22Rv1 (cell line): ENCODE results near the gene CCDC148.

ENCODE experiments used
- H3K27ac ChIP-seq: fragments of 450-650 bp; 2 replicates; pipeline ENCODE4 v1.5.1; 2017
- CTCF ChIP-seq: fragments of 450-650 bp; IDR thresholded peaks from 2 replicates; pipeline ENCODE4 v1.5.1; 2017; ENCODE audit warnings: mild to moderate bottlenecking
- ZFX ChIP-seq: fragments of 450-650 bp; IDR thresholded peaks from 2 replicates; pipeline ENCODE4 v1.6.1; 2017; ENCODE audit warnings: antibody characterized with exemption, borderline replicate concordance

CCDC148 gene

GRCh38 chr2:158273791-158274190 lies 182.8 kb downstream of the CCDC148 start:
- TF ChIP-seq CTCF (no peak), ZFX (no peak)
- H3K27ac ChIP-seq: no peak overlapping the region

- H3K27ac ChIP-seq: no peak overlapping the region
- TF ChIP-seq CTCF: no peak
These were observed 186.0 kb downstream of the CCDC148 start for GRCh38 chr2:158270536-158270935.

GRCh38 chr2:158269143-158269542 lies 187.4 kb downstream of the CCDC148 start:
- TF ChIP-seq ZFX (no peak), CTCF (no peak)
- no peak overlapping the region for H3K27ac ChIP-seq

- TF ChIP-seq CTCF (no peak), ZFX (no peak)
- no peak overlapping the region for H3K27ac ChIP-seq
These were observed 190.4 kb downstream of the CCDC148 start for GRCh38 chr2:158266111-158266510.

GRCh38 chr2:158255257-158255656 lies 201.3 kb downstream of the CCDC148 start:
- no peak overlapping the region for H3K27ac ChIP-seq
- no peak for TF ChIP-seq CTCF
- no peak for TF ChIP-seq ZFX

DNA sequence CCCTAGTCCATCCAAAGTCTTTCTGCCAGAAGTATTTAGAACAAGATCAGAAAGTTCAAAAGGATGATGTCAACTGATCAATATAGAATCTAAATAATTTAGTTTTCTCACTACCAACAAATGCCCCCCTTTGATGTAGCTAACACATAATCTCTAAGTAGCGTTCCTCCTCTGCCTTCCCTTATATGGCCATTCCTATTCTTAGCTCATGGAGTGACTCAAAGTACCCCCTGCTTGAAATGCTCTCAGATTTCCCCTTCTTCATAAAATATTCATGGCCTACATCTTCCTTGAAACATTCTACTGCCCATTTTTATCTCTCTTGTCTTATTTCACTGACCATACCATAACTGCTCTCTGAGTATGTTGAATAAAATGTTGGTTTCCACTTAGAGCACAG lies 203.4 kb downstream of the CCDC148 start:
- no peak overlapping the region for H3K27ac ChIP-seq
- TF ChIP-seq ZFX (no peak), CTCF (no peak)

DNA sequence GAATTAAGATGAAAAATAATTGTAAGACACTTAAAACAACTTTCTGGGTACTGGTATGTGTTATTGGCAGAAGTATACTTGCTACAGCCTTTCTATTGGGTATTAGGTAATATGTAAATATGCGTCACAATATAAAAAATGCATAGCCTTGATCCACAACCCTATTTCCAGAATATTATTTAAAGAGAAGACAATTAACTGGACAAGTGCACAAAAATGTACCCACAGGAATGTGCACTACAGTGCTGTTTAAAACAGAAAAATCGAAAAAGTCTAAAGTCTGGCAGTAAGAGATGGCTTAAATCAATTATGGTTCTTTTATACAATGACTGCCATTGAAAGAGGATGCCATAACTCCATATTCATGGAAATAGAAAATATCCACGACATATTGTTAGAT lies 205.2 kb downstream of the CCDC148 start:
- no peak for TF ChIP-seq CTCF
- no peak overlapping the region for H3K27ac ChIP-seq

- no peak for TF ChIP-seq ZFX
- TF ChIP-seq CTCF: no peak
- no peak overlapping the region for H3K27ac ChIP-seq
These were observed 213.2 kb downstream of the CCDC148 start for GRCh38 chr2:158243392-158243791.
